ENCODE data around the gene GALNT9. TPM values are rescaled to one million over a fixed set of nuclear protein-coding genes. Genes with fewer than 3 reads are reported as not detected.

The GALNT9 gene
- polyA plus RNA-seq, 3 donors, result 7.3 to 12.7 (median 9.6) TPM

DNA sequence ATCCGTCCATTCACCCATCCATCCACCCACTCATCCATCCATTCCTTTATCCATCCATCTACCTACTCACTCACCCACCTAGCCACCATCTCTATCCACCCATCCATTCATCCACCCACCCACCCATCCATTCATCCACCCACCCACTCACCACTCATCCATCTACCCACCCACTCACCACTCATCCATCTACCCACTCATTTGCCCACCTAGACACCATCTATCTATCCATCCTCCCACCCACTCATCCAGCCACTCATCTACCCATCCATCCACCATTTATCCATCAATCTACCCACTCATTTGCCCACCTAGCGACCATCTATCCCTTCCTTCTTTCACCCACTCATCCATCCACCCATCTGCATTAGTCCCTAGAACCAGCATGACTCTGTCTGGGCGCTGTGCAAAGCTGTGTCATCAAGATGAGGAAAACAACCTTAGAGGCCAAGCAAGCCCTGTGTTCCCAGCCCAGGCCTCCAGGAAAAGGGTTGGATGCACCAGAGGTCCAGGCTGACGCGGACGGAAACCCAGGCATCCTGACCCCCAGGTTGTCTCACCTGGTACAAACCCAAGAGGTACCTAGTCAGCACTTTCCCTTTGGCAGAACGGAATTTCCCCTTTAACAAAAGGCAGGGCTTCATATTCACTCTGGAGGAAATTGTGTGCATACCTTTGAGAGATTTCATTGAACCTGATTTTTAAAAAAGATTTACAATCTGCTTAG is 111.4 kb downstream of the GALNT9 start:
- DNase-seq (ENCODE audit: extremely low read depth in 1 of 11, low read depth in 9 of 11, low spot score in 4 of 11), result no peak

DNA sequence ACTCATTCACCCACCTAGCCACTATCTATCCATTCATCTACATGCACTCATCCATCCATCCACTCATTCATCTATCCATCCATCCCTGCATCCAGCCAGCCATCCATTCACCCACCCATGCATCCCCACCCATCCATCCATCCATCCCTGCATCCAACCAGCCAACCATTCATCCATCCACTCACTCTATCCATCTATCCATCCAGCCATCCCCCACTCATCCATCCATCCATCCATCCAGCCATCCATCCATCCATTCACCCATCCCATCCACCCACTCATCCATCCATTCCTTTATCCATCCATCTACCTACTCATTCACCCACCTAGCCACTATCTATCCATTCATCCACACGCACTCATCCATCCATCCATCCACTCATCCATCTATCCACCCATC is 112.0 kb downstream of the GALNT9 start:
- DNase-seq (ENCODE audit: extremely low read depth in 1 of 11, low read depth in 9 of 11, low spot score in 4 of 11), result no peak

DNA sequence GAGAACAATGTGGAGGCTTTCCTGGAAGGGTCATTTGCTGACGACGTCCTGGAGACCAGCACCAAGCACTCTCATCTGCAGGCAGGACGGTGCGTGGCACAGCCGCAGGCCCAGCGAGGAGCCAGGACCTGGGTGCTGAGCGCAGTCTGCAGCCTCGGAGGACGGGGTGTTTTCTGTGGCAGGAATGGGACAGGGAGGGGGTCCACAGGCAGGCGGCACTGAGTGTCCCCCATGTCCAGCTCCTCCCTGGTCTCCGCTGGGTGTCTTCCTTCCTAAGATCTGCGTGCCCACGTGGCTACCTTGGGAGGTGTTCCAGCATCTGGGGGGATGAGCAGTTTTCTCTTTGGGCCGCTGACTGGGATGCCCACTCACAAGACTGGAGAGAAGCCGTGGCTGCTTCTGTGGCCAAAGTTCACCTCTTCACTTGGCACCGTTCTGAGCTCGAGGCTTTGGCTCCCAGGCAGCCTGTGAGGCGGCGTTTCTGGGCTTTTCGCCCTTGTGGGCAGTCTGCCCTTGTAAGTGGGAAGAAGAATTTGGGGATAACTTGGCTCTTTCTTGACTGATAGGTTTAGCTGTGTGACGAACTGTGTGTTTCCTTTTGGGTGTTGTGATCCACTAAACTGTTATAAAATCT is 112.9 kb downstream of the GALNT9 start:
- DNase-seq (ENCODE audit: extremely low read depth in 1 of 11, low read depth in 9 of 11, low spot score in 4 of 11), result no peak

DNA sequence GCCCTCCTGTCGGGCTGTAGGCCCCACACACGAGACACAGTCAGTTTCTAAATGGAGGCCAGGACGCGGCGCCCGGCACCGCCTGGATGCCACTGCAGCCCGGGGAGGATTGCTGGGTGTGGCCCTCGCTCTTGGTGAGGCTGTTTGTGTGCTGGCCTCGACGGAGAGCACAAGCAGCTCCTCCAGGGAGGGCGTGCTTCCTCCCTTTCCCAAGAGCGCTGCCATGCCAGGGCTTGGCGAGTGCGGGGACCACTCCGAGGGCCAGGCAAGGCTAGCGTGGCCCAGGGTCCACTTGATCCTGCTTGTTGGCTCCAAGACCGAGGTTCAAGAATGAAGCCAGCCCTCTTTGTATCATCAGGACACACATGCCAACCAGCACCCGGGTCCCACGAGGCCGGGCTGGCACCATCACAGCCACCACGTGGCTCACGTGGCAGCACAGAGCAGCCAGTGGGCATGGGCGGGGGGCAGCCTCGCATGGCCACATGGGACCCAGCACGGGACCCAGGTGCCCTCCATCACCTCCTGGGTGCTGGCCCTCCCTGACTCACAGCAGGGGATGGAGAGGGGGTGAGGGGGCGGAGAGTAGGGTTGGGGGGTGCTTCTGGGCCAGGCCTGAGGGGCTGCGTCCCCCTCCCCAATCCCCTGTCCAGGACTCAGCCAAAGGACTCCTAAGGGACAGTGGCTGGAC is 113.9 kb downstream of the GALNT9 start:
- no peak for DNase-seq (ENCODE audit: extremely low read depth in 1 of 11, low read depth in 9 of 11, low spot score in 4 of 11)

DNA sequence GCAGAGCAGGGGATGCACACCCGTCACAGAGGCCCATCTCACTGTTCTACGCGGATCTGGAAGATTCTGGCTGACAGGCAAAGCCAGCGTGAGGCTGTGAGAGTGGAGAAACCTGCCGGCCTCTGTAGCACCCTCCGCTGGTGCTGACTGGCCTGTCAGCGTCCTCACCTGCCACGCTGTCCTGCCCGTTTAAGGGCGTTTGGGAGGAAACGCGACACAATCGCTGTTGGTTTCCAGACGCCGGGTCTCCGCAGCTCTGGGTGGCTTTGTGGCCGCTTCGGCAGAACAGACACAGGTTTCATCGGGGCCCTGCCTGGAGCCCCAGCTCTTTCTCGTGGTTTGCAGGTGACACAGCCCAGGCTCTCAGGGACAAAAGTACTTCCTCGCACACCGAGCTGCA is 114.5 kb downstream of the GALNT9 start:
- DNase-seq (ENCODE audit: extremely low read depth in 1 of 11, low read depth in 9 of 11, low spot score in 4 of 11), result no peak

DNA sequence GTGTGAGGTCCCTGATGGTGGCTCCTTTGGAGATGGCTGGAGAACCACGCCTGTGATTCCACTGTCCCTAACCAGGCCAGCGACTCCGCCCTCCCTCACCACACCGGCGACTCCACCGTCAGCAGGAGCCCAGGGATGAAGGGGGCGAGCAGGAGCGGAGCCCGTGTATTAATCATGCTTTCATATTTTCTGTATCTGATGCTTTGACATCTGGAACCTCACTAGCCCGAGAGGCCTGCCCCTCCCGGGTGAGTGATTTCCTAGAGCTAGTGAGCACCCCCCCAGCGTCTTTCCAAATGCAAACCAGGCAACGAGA is 115.3 kb downstream of the GALNT9 start:
- DNase-seq (ENCODE audit: extremely low read depth in 1 of 11, low read depth in 9 of 11, low spot score in 4 of 11), result no peak

DNA sequence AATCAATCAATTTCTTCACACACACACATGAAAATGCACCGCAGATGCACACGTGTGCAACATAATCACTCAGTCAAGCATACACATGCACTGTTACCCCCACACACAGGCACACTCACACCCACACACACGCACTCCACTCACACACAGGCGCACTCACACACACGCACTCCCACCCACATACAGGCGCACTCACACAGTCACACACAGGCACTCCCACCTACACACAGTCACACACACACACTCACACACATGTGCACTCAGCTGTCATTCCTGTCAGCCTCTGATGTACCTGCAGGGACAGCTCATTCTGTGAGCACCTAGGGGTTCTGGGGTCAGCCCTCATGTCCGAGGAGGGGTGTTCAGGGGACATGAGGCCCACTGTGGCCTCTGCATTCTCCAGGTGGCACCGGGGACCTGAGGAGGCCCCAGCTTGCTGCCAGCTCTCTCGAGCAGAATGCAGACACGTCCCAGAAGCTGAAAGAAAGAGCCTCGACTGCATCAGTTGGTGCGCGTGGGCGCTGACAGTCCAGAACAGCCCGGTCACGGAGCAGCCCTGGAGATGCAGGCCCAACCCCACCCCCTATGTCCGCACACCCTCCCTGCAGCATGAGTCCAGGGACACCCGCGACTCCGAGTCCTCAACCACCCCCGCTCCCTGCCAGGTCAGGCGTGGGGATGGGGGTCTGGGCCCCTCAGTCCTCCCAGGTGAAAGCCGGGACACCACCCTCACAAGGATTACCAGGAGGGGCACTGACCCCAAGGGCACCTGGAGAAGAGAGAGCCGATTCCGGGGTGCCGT is 115.8 kb downstream of the GALNT9 start:
- no peak for DNase-seq (ENCODE audit: extremely low read depth in 1 of 11, low read depth in 9 of 11, low spot score in 4 of 11)

DNA sequence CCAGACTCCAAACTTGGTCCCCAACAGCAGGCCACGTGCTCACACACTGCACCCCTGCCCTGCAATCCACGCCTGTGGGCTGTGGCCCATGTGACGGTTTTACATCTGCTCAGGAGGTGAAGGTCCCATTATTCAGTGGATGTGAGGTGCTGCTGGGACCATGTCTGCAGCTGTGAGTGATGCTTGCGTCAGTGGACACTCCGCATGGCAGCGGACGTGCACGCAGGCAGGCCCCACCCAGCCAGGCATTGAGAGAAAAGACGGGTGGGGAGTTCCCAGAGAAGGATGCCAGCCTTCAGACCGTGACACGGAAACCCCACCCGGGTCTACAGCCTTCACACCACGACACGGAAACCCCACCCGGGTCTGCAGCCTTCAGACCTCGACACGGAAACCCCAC is 117.6 kb downstream of the GALNT9 start:
- no peak for DNase-seq (ENCODE audit: extremely low read depth in 1 of 11, low read depth in 9 of 11, low spot score in 4 of 11)

DNA sequence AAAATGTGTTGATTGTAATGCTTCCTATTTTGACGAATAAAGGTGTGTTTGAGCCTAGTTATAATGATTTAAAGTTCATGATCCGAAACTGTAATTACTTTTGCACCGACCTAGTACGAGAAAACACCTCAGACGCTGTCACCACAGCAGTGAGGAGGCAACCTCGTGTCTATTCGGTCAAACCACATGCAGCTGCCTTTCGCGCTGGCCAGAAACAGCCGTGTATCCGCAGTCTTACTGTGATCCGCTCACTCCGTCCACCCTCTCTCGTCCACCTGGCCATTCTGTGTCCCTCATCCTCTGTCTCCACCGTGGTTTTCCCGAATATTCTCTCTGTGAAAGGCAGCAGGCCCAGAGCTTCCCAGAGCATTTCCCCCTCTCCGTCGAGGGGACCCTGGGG is 118.1 kb downstream of the GALNT9 start:
- no peak for DNase-seq (ENCODE audit: extremely low read depth in 1 of 11, low read depth in 9 of 11, low spot score in 4 of 11)

DNA sequence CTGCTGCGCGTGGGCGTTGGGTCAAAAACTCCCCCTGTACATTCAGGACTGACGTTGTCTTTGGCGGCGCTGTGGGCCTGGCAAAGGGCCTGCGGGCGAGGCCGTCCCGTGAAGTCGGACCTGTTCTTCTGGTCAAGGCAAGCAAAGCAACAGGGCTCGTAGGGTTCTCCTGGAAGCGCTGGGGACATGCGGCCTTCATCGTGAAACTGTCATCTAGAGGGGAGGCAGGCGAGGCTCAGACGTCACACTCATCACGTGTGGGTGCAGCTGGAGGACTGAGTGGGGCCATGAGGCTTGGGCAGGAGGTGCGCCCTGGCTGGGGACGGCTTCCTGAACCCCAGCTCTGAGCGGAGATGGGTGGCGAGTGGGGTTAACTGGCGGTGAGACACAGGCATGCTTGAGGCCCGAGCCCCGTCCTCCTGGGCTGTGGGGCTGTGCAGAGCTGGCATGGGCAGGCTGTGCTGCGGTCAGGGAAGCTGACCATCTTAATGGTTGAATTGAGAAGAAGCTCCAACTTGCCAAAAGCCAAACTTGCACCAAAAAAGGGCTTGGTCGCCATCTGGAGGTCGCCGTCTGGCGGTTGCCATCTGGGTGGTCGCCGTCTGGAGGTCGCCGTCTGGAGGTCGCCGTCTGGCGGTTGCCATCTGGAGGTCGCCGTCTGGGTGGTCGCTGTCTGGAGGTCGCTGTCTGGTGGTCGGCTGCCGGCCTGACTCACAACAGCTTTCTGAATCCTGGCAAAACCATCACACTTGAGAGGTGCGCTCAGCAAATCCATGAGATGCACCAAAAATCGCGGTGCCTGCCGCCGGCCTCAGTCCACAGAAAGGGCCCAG is 119.0 kb downstream of the GALNT9 start:
- no peak for DNase-seq (ENCODE audit: extremely low read depth in 1 of 11, low read depth in 9 of 11, low spot score in 4 of 11)

DNA sequence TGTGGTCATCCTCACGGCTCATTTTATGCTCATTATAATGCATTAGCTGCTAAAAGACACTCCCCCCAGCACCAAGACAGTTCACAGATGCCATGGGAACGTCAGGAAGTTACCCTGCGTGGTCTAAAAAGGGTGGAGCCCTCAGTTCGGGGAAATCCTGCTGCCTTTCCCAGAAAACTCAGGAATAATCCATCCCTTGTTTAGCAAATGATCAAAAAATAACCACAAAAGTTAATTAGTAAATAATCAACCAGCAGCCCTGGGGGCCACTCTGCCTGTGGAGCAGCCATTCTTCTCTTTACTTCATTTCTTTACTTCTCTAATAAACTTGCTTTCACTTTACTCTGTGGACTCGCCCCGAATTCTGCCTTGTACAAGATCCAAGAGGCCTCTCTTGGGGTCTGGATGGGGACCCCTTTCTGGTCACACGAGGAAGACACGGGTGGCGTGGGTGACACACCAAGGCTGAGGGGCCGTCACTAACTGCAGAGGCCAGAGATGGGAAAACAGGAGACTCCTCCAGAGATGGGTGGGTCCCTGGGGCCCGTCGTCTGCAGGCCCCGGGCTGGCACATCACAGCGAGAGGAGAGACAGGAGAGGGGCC is 119.7 kb downstream of the GALNT9 start:
- DNase-seq (ENCODE audit: extremely low read depth in 1 of 11, low read depth in 9 of 11, low spot score in 4 of 11), result no peak

DNA sequence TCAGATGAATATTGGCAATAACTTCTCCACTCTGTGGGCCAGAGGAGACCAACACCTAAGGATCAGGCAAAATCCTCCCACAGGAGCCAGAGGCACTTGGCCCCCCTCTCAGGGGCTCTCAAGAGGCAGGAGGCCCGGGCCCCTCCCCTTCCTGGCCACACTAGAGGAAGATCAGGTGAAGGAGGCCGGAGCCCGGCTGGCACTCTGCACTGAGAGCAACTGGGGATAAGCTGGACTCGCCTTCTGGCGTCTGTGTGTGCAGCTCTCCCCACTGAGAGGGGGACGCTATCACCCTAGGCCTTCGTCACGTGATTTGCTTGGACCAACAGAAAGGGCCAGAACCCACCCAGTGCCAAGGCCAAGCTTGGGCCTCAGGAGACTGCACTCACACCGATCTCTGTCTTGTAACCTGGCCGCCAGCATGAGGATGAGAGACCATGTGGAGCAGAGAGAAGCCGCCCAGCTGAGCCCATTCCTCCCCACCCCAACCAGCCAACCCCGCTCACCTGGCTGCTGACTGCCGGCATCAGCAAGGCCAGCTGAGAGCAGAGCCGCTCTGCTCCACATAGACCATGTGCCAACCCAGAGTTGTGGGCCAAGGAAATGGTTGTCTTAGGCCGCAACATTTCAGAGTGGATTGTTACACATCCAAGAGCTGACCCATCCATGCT is 121.1 kb downstream of the GALNT9 start:
- DNase-seq (ENCODE audit: extremely low read depth in 1 of 11, low read depth in 9 of 11, low spot score in 4 of 11), result no peak

DNA sequence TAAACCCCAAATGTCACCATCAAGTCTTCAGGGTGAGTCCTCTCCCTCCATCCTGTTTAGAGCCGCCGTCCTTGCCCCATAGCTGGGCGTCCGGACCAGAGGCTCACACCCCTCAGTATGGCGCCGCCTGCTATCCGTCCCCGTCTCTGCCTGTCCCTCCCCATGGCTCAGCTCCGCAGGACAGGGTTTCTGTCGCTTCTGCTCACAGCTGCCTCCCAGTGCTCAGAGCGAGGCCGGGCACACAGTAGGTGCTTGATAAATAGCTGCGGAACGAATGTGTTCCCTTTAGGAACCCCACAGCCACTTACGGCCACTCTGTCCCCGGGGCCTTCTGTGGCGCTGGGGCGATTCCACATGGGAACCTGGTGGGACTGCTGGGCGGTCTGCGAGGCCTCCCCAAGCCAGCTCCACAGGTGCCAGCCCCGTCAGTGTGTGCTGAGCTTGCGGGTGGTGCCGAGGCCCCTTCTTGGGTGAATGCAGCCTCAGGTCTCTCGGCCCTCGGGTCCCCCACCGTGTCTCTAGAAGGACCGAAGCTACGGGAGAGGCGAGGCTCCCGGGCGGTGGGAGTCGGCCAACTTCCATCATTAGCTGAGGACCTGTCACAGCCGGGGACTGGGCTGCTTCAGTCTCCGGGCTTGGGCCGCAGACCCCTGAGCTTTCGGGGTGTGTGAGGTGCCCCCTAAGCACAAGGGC is 122.2 kb downstream of the GALNT9 start:
- no peak for DNase-seq (ENCODE audit: extremely low read depth in 1 of 11, low read depth in 9 of 11, low spot score in 4 of 11)

DNA sequence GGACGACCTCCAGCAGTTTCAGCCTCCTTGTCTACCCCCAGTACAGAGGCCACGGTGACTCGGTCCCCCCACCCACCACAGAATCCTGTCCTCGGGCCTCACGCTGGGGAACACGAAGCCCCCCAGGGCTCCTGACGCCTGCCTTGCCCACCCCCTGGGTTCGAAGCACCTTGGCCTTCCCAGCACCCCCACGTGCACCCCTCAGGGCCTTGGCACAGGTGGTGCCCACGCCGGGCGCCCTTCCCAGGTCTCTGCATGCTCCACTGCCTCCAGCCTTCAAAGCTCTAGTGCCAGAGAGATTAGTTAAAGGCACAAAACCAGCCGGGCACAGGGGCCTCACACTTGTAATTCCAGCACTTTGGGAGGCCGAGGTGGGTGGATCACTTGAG is 123.3 kb downstream of the GALNT9 start:
- no peak for DNase-seq (ENCODE audit: extremely low read depth in 1 of 11, low read depth in 9 of 11, low spot score in 4 of 11)

DNA sequence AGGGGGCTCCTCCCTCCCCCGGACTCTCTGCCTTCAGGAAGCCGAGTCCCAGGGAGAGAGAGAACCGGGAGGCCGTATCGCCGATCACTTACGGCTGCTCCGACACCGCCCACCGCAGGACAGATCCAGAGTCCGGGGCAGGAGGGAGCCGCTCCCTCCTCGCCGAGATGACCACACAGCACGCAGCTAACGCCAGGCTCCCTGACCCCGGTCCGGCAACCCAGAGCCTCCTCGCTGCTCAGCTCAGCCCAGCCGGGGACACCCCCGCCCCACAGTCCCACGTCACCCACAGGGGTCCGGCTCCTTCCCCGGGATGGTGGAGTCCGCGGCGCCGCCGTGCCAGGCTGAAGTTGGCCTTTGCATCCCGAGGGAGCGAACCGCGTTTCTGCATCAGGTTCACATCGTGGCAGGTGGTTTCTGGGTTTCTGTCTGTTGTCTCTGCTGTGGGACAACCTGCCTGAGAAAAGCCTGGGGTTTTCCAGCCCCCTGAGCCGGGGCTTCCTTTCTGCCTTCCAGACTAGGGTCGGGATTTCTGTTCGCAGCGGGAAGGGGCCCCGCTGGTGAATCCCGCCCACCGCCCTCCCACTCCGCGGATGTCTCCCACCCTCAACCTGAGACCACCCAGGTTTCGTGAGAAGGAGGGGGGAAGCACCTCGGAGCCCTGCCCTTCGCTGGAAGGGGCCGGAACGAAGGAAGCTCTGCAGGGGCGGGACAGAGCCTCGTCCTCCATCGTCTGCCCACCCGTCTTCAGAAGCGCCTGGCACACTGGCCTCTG is 123.9 kb downstream of the GALNT9 start:
- no peak for DNase-seq (ENCODE audit: extremely low read depth in 1 of 11, low read depth in 9 of 11, low spot score in 4 of 11)

DNA sequence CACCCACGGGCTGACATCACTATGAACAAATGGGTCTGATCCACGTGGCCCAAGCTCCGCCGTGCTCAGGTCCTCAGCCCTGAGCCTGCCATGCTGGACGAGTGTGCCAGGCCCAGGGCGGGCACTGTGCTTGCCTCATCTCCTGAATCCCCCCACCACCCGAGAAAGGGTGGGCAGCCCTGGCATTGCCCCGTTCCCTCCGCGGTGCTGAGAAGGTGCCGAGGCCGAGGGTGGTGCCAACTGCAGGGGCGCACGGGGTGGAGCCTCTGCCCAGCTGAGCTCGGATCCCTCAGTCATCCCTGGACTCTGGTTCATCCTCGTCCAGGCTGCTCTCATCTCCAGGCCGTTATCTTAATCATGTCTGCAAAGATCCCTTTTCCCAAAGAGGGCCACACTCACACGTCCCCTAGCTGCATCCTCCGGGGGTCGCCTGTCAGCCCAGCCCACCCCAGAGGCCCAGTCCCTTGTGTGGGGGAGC is 124.6 kb downstream of the GALNT9 start:
- no peak for DNase-seq (ENCODE audit: extremely low read depth in 1 of 11, low read depth in 9 of 11, low spot score in 4 of 11)
